Subcutaneous abdominal adipose tissue (tissue), 5 donors: ENCODE data around the gene SLC25A1.
A peak's percentile ranks its signal among the peaks of the same experiment; 100 is the strongest.

Experiments
- H3K27ac ChIP-seq: one replicate; pipeline ENCODE4 v1.7.0; 2013; ENCODE audit warnings: low read depth, mild to moderate bottlenecking, inconsistent platforms, low read length, moderate library complexity
- H3K27me3 ChIP-seq, 5 donors: one replicate each; pipeline ENCODE4 v1.7.0; 2013; ENCODE audit warnings: low read length in 5 of 5, inconsistent platforms in 1 of 5; ENCODE audit not compliant: control insufficient read depth in 5 of 5, insufficient read depth in 4 of 5
- H3K36me3 ChIP-seq, 5 donors: one replicate each; pipeline ENCODE4 v1.7.0; 2013; ENCODE audit warnings: low read length in 5 of 5; ENCODE audit not compliant: control insufficient read depth in 5 of 5, insufficient read depth in 5 of 5
- H3K4me1 ChIP-seq, 5 donors: one replicate each; pipeline ENCODE4 v1.7.0; 2013; ENCODE audit warnings: low read length in 5 of 5, mild to moderate bottlenecking in 3 of 5, moderate library complexity in 1 of 5; ENCODE audit not compliant: control insufficient read depth in 5 of 5, insufficient read depth in 5 of 5
- H3K4me3 ChIP-seq, 5 donors: one replicate each; pipeline ENCODE4 v1.7.0; 2013; ENCODE audit warnings: low read length in 5 of 5, low read depth in 1 of 5
- H3K9ac ChIP-seq, 5 donors: one replicate each; pipeline ENCODE4 v1.7.0; 2013; ENCODE audit warnings: low read length in 5 of 5, mild to moderate bottlenecking in 4 of 5, moderate library complexity in 3 of 5
- H3K9me3 ChIP-seq, 5 donors: one replicate each; pipeline ENCODE4 v1.7.0; 2013; ENCODE audit warnings: low read length in 5 of 5; ENCODE audit not compliant: control insufficient read depth in 5 of 5
- donor health status: healthy.
- donor health status: healthy.
- donor health status: healthy.
- donor health status: healthy.
- donor health status: healthy.

The SLC25A1 gene

GRCh38 chr22:19181786-19182471 lies 3.4 kb upstream of the SLC25A1 start:
- no peaks in the 10 kb centered on the region for H3K27me3 ChIP-seq
- H3K27ac ChIP-seq: no peak overlapping the region
- no peak overlapping the region for H3K4me3 ChIP-seq
- peaks cover 0 to 12% (median 6%) of the 10 kb centered on the region in 5 donors for H3K36me3 ChIP-seq
- H3K9me3 ChIP-seq: no peaks in the 10 kb centered on the region
- H3K9ac ChIP-seq: no peak overlapping the region
- peaks cover 0 to 27% (median 20%) of the 10 kb centered on the region in 5 donors for H3K4me1 ChIP-seq

DNA sequence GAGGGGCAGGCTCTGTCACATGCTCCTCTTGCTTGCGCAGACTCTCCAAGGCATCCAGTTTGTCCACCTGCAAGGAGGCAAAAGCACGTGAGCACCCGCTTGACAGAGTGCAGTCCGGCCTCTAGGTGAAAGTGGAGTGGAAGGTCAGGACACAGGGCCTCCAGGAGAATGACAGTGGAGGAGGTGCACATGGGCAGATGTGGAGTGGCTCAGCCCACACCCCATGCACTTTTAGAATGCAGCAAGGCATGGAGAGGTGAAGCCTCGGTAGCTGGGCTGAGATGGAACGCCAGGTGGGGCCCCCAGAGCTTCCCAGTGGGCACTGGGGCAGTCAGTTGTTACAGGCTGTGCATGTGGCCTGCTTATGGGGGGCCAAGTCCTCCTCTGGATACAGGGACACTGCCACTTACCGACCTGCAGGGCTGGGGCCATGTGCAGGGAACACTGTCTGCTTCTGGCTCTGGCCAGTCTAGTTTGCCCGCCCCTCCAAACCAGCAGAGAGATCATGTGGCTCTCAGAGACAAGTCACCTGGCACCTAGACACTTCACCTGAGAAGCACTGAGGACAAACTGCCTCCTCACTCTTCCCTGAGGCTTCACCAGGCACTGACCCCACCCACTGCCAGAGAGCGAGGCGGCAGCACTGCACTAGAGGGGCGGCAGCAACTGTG lies 2.3 kb upstream of the SLC25A1 start:
- Histone ChIP-seq H3K27me3 (no peaks in the 10 kb centered on the region), H3K4me3 (no peak overlapping the region), H3K9me3 (no peaks in the 10 kb centered on the region), H3K4me1 (peaks cover 0 to 38% (median 29%) of the 10 kb centered on the region in 5 donors), H3K9ac (peak overlapping the region in 1 of 5 donors; percentile 35), H3K36me3 (peaks cover 0 to 14% (median 6%) of the 10 kb centered on the region in 5 donors), H3K27ac (no peak overlapping the region)

DNA sequence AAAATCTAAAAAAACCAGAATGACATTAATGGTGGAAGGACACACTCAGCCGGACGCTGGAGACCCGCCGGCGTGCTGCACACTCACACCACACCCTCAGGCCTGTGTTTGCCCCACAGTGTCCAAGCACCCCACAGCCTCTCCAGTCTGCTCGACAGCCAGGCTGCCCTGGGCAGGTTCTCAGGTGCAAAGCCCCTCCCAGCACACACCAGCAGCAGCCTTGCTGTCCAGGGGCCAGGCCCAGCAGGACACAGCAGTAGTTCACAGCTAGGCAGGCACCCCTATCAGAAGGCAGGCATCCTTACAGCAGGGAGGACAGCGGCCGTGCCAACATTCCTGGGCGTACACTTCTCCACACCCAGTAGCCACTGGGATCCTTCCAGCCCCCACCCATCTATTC lies 1.7 kb upstream of the SLC25A1 start:
- no peak overlapping the region for H3K4me3 ChIP-seq
- no peaks in the 10 kb centered on the region for H3K9me3 ChIP-seq
- H3K27ac ChIP-seq: no peak overlapping the region
- H3K4me1 ChIP-seq: peaks cover 0 to 44% (median 35%) of the 10 kb centered on the region in 5 donors
- H3K36me3 ChIP-seq: peaks cover 0 to 19% (median 10%) of the 10 kb centered on the region in 5 donors
- peak overlapping the region in 2 of 5 donors; percentile 35 to 79 for H3K9ac ChIP-seq
- no peaks in the 10 kb centered on the region for H3K27me3 ChIP-seq

GRCh38 chr22:19179497-19180048 lies 1.0 kb upstream of the SLC25A1 start:
- Histone ChIP-seq H3K4me1 (peaks cover 3 to 48% (median 42%) of the 10 kb centered on the region in 5 donors), H3K27me3 (no peaks in the 10 kb centered on the region), H3K9me3 (no peaks in the 10 kb centered on the region), H3K27ac (peak overlapping the region; percentile 86), H3K4me3 (peak overlapping the region; percentile 57 to 75 (median 69)), H3K36me3 (peaks cover 0 to 21% (median 10%) of the 10 kb centered on the region in 5 donors), H3K9ac (peak overlapping the region in 4 of 5 donors; percentile 72 to 85 (median 78))

DNA sequence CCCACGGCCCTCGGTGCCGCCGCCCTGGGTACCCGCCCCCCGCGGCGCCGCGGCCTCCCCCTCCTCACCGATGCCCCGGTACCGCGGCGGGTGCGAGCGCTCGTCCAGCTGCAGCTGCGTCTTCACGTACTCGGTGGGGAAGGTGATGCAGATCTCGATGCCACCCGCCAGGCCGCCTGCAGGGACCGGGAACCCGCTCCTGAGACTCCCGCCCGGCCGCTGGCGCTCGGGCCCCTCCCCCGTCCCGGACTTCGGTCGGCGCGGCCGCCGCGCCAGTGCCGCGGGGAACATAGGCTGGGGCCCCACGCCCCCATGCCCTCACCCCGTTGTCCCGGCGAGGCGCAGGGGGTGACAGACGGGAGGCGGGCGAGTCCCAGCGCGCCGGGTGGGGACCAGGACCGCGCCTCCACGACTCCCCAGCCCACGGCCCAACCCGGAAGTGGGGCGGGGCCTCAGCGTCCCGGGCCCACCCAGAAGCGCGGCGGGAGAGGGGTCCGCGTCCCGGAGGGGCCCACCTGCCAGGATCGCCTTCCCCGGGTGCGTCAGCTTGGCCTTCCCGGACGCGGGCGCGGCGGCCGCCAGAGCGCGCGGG lies 375 bp downstream of the SLC25A1 start:
- Histone ChIP-seq H3K27ac (peak overlapping the region; percentile 37), H3K27me3 (no peaks in the 10 kb centered on the region), H3K4me3 (peak overlapping the region in 4 of 5 donors; percentile 63 to 75 (median 66)), H3K9ac (peak overlapping the region in 4 of 5 donors; percentile 52 to 76 (median 69)), H3K36me3 (peaks cover 0 to 18% (median 8%) of the 10 kb centered on the region in 5 donors), H3K9me3 (no peaks in the 10 kb centered on the region), H3K4me1 (peaks cover 15 to 62% (median 56%) of the 10 kb centered on the region in 5 donors)

DNA sequence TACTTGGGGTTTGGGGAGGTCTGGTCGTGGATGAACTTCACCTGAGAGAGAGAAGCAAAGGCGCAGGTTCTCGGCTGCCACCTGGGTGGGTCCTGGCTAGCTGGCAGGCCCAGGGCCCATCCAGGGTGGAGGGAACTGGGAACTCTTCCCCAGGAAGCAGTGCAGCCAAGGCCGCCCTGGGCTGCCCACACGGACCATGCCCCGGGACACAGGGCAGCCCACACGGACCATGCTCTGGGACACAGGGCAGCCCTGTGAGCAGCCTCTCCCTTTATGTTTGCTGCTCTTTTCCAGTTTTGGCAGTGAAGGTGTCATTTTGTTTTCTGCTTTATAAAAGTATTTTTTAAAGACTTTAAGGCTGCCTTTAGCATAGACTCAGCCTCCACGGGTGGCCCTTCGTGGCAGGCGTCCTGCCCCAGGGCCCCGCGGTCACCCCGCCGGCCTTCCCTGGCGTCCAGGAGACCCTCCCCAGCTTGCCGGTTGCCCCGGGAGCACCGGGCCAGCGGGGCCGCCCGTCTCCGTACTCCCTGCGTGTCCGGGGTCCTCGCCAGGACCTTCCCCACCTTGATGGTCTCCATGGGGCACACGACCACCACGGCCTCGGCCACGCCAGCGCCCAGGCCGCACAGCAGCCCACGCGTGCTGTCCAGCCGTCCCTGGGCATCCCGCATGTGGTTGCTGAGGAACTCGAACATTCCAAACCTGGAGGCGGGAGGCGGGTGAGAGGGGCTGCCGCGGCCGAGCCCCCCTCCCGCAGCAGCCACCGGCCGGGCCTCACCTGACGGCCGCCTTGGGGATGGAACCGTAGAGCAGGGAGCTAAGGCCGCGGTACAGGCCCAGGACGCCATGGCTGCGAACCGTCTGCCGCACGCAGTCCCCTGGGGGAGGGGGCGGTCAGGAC lies 1.1 kb downstream of the SLC25A1 start:
- H3K9ac ChIP-seq: peak overlapping the region in 4 of 5 donors; percentile 52 to 76 (median 69)
- peak overlapping the region; percentile 37 for H3K27ac ChIP-seq
- peaks cover 0 to 14% (median 6%) of the 10 kb centered on the region in 5 donors for H3K36me3 ChIP-seq

DNA sequence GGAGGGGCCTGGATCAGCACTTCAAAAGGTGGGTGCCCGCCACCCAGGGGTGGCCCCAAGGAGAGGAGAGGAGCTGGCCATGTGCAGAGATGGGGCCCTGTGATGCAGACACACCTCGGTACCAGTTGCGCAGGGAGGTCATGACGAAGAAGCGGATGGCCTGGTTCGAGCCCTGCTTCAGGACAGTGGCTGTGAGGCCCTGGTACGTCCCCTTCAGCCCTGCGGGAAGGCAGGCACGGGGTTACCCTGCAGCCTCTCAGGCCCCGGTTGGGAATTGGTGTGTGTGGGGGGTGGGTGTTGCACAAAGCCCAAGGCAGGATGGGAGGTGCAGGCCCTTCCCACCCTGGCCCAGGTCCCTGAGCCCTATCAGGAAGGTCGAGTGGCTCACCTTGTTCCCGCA lies 1.8 kb downstream of the SLC25A1 start:
- peaks cover 0 to 14% (median 6%) of the 10 kb centered on the region in 5 donors for H3K36me3 ChIP-seq
- no peaks in the 10 kb centered on the region for H3K27me3 ChIP-seq
- peaks cover 22 to 76% (median 70%) of the 10 kb centered on the region in 5 donors for H3K4me1 ChIP-seq
- no peaks in the 10 kb centered on the region for H3K9me3 ChIP-seq
- peak overlapping the region; percentile 37 for H3K27ac ChIP-seq
- peak overlapping the region in 1 of 5 donors; percentile 47 for H3K9ac ChIP-seq
- no peak overlapping the region for H3K4me3 ChIP-seq

More for the DNA sequence above, 1.1 kb downstream of the SLC25A1 start:
- Histone ChIP-seq H3K4me3 (peak overlapping the region in 4 of 5 donors; percentile 63 to 75 (median 66)), H3K27me3 (no peaks in the 10 kb centered on the region), H3K9me3 (no peaks in the 10 kb centered on the region), H3K4me1 (peaks cover 19 to 69% (median 63%) of the 10 kb centered on the region in 5 donors)

DNA sequence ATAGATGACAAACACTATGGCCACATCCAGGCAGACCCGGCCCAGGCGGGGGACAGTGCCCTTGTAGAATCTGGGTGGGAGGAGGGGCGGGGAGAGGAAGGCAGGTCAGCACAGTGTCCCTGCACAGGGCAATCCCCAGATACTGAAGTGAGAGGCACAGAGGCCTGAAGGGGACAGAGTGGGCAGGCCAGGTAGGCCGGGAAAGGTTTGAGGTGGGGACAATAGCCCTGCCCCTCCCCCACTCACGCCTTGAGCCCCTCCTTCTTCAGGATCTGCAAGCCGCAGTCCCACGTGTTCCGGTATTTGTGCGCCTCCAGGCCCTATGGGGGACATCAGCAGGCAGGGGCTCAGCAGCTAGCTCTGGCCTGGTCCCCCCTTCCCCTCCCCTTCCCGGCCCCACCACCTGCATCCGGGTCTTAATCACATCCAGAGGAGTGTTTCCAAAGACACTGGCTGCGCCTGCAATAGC lies 2.3 kb downstream of the SLC25A1 start:
- no peak overlapping the region for H3K9ac ChIP-seq
- peaks cover 0 to 14% (median 6%) of the 10 kb centered on the region in 5 donors for H3K36me3 ChIP-seq
- H3K27me3 ChIP-seq: no peaks in the 10 kb centered on the region
- H3K9me3 ChIP-seq: no peaks in the 10 kb centered on the region
- H3K4me3 ChIP-seq: no peak overlapping the region
- peaks cover 22 to 80% (median 71%) of the 10 kb centered on the region in 5 donors for H3K4me1 ChIP-seq
- H3K27ac ChIP-seq: peak overlapping the region; percentile 37

DNA sequence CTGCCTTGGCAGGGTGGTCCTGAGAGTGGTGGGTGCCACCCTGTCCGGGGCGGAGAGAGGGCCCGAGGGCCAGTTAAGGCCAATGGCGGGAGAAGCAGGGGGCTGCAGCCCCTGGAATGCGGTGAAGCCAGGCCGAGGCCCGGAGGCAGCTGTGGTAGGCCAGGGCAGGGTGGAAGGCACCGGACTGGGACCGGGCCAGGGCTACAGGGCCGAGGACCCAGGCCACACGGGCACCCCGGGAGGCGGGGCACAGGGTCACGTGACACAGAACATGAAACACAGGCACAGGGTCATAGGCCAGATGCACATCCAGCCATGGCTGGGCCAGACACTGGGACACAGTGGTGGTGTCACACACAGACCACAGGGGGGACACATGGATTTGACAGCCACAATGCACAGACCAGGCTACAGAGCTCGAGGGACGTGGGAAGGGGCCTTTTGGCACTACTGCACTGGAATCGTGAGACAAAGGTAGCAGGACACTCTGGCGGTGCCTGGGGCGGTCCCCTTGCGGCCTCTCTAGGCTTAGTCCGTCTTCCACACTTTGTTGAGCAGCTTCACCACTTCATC lies 2.8 kb downstream of the SLC25A1 start:
- peak overlapping the region; percentile 37 for H3K27ac ChIP-seq
- peaks cover 24 to 86% (median 76%) of the 10 kb centered on the region in 5 donors for H3K4me1 ChIP-seq
- no peaks in the 10 kb centered on the region for H3K27me3 ChIP-seq
- H3K4me3 ChIP-seq: no peak overlapping the region
- H3K36me3 ChIP-seq: peaks cover 0 to 14% (median 6%) of the 10 kb centered on the region in 5 donors
- no peaks in the 10 kb centered on the region for H3K9me3 ChIP-seq
- no peak overlapping the region for H3K9ac ChIP-seq
